Measurements from ENCODE around the gene PTK7. TPM values are rescaled to one million over a fixed set of nuclear protein-coding genes. Genes with fewer than 3 reads are reported as not detected.
A peak's percentile ranks its signal among the peaks of the same experiment; 100 is the strongest.

Gene PTK7
- total RNA-seq, 2 experiments from 2014 or later = 1.2 to 1.6 TPM

DNA sequence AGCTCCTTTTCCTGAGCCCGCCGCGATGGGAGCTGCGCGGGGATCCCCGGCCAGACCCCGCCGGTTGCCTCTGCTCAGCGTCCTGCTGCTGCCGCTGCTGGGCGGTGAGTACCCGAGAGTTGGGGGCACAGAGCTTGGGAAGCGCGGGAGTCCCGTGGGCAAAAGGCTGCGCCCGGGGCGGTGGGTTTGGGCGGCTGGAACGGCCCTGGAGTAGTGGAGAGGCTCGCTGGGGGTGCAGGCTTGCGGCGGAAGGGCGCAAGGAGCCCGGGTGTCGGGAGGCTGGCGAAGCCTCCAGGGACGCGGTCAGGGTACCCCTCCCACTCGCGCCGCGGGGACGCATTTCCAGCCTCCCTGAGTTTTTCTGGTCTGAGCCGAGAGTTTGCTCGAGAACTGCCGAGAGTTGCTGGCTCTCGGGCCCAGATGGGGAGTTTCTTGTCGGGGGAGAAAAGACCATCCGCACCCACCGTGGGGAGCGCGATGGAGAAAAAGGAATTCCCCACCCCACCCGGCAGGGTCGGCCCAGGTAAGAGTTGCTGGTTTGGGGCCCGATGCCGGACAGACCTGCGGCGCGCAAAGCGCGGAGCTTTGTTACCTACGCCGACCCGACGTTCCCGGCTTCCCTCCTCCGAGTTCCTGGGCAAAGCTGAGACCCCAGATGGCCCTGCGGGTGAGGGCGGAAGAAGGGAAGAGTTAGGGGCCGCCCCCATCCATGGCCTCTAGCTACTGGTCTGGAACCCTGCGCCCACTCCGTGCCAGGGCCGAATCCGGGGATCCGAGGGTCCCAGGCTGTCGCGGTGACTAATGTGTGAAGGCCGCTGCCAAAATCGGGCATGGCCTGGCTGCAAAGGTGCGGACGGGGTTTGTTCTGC lies 584 bp downstream of the PTK7 start:
- Mint-ChIP-seq H3K9me3 (no peaks in the 10 kb centered on the region), H3K36me3 (ENCODE audit: low read depth) (peaks cover 27% of the 10 kb centered on the region), H3K4me3 (peak overlapping the region; percentile 34), H3K27me3 (peaks cover 13% of the 10 kb centered on the region), H3K4me1 (ENCODE audit: low read depth) (peaks cover 8% of the 10 kb centered on the region), H3K27ac (no peak overlapping the region)
- H3K27ac ChIP-seq (ENCODE audit: low read depth in 1 of 2, low read length in 2 of 2) = no peak overlapping the region
- peaks cover 23 to 24% of the 10 kb centered on the region in 2 experiments for H3K27me3 ChIP-seq (ENCODE audit: control insufficient read depth in 1 of 2, insufficient read depth in 2 of 2, low read length in 2 of 2)
- intact Hi-C loops (cut with DNase I, micrococcal nuclease) = no loop called here
- H3K4me1 ChIP-seq (ENCODE audit: insufficient read depth, low read length) = peaks cover 18% of the 10 kb centered on the region
- TF ChIP-seq CTCF (IDR thresholded peaks at IDR 0.05) = no peak
- no peak for DNase-seq
- H3K4me3 ChIP-seq (ENCODE audit: low read length) = peak overlapping the region; percentile 46
- no peak for ATAC-seq (ENCODE audit: poor library complexity)
- peaks cover 8% of the 10 kb centered on the region for H3K36me3 ChIP-seq (ENCODE audit: insufficient read depth, low read length)
- POLR2A ChIA-PET = interaction anchor here (0.7 to 2.1 kb wide), 4 partner anchors 18 to 98 kb away, joined by 3 to 10 read pairs (median 4); partner anchors contain the start of genes CUL7, KLC4, KLHDC3 and MEA1
- CTCF ChIA-PET = no interaction called here
- H3K9me3 ChIP-seq (ENCODE audit: control insufficient read depth in 1 of 2, insufficient read depth in 1 of 2, low read length in 2 of 2) = no peaks in the 10 kb centered on the region

GRCh38 chr6:43077333-43077809 lies 1.3 kb downstream of the PTK7 start:
- ChIA-PET CTCF (no interaction called here), POLR2A (interaction anchor here (1.0 to 2.1 kb wide), 3 partner anchors 18 to 98 kb away, joined by 3 to 10 read pairs (median 4); partner anchors contain the start of genes KLC4, KLHDC3, MEA1 and MRPL2)
- peak overlapping the region; percentile 46 for H3K4me3 ChIP-seq (ENCODE audit: low read length)
- Mint-ChIP-seq H3K4me3 (peak overlapping the region; percentile 11), H3K27ac (no peak overlapping the region), H3K36me3 (ENCODE audit: low read depth) (peaks cover 20% of the 10 kb centered on the region), H3K27me3 (peaks cover 13% of the 10 kb centered on the region), H3K4me1 (ENCODE audit: low read depth) (peaks cover 8% of the 10 kb centered on the region), H3K9me3 (no peaks in the 10 kb centered on the region)
- H3K4me1 ChIP-seq (ENCODE audit: insufficient read depth, low read length) = peaks cover 18% of the 10 kb centered on the region
- H3K9me3 ChIP-seq (ENCODE audit: control insufficient read depth in 1 of 2, insufficient read depth in 1 of 2, low read length in 2 of 2) = no peaks in the 10 kb centered on the region
- no peak for ATAC-seq (ENCODE audit: poor library complexity)
- peaks cover 23 to 24% of the 10 kb centered on the region in 2 experiments for H3K27me3 ChIP-seq (ENCODE audit: control insufficient read depth in 1 of 2, insufficient read depth in 2 of 2, low read length in 2 of 2)
- DNase-seq = no peak
- TF ChIP-seq CTCF (IDR thresholded peaks at IDR 0.05) = no peak
- peaks cover 3% of the 10 kb centered on the region for H3K36me3 ChIP-seq (ENCODE audit: insufficient read depth, low read length)
- intact Hi-C loops (cut with DNase I, micrococcal nuclease) = no loop called here
- H3K27ac ChIP-seq (ENCODE audit: low read depth in 1 of 2, low read length in 2 of 2) = no peak overlapping the region

DNA sequence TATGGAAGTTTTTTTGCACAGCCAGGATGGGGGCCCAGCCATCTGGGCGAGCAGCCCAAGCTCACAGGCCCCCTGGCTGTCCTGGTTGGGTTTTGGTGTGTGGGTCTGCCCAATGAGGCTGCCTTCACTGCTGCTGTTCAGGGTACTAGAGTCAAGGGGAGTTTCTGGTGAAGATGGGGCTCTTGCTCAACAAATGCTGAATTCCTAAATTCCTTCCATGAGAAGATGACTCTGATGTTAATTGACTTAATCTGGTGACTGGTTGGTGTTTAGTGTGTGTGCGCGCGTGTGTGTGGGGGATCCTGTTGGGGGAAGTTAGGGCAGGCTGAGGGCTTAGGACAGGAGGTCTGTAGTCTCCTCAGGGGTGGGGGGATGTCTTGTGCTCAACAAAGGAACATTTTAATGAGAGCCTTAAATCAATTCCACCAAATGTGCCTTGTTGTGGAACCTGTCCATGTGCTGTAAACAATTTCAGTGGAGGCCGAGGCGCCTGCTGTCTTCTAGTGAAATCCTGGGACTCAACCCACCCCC lies 1.9 kb downstream of the PTK7 start:
- peaks cover 14% of the 10 kb centered on the region for H3K36me3 Mint-ChIP-seq (ENCODE audit: low read depth)
- Histone ChIP-seq H3K4me3 (ENCODE audit: low read length) (no peak overlapping the region), H3K27ac (ENCODE audit: low read depth in 1 of 2, low read length in 2 of 2) (no peak overlapping the region), H3K27me3 (ENCODE audit: control insufficient read depth in 1 of 2, insufficient read depth in 2 of 2, low read length in 2 of 2) (peaks cover 23 to 24% of the 10 kb centered on the region in 2 experiments), H3K9me3 (ENCODE audit: control insufficient read depth in 1 of 2, insufficient read depth in 1 of 2, low read length in 2 of 2) (no peaks in the 10 kb centered on the region), H3K36me3 (ENCODE audit: insufficient read depth, low read length) (peaks cover under 1% of the 10 kb centered on the region), H3K4me1 (ENCODE audit: insufficient read depth, low read length) (peaks cover 18% of the 10 kb centered on the region)
- DNase-seq (no peak), ATAC-seq (ENCODE audit: poor library complexity) (no peak)
- H3K4me1 Mint-ChIP-seq (ENCODE audit: low read depth) = peaks cover 8% of the 10 kb centered on the region
- ChIA-PET CTCF (no interaction called here), POLR2A (no interaction called here)
- peaks cover 13% of the 10 kb centered on the region for H3K27me3 Mint-ChIP-seq
- H3K27ac Mint-ChIP-seq = no peak overlapping the region
- no peaks in the 10 kb centered on the region for H3K9me3 Mint-ChIP-seq
- peak overlapping the region; percentile 59 for H3K4me3 Mint-ChIP-seq
- no peak for TF ChIP-seq CTCF (IDR thresholded peaks at IDR 0.05)
- intact Hi-C loops (cut with DNase I, micrococcal nuclease) = no loop called here
